NCI-H1417 (cell line): ENCODE data around the gene TRAPPC3L.
A peak's percentile ranks its signal among the peaks of the same experiment; 100 is the strongest.

Source experiments
- DNase-seq, 3 experiments: peaks; one replicate each; lab custom pipeline; 2025; lab: John Stamatoyannopoulos, UW

The TRAPPC3L gene

DNA sequence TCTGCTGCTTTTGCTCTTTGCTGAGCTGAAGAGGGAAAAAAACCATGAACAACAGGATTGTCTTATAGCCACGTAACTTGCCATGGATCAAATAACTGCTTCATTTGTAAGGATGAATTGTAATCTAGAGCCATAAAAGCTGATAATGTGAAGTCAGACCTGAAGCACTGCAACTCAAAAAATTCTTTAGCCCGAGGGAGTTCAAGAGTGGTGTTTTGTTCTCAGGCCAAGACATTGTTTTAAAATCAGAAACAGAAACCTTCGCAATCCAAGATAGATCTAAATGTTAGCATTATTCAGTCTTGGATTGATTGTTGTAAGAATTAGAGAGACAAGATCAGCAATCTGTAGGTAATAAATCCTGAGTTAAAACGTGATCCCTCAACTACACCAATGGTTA lies at the start of gene TRAPPC3L:
Gene TRAPPC3L, minus strand, starts transcription at position 34 of the 400 bp plus-strand sequence. CDS start 170 bp downstream, outside the sequence.
- DNase-seq, result no peak

DNA sequence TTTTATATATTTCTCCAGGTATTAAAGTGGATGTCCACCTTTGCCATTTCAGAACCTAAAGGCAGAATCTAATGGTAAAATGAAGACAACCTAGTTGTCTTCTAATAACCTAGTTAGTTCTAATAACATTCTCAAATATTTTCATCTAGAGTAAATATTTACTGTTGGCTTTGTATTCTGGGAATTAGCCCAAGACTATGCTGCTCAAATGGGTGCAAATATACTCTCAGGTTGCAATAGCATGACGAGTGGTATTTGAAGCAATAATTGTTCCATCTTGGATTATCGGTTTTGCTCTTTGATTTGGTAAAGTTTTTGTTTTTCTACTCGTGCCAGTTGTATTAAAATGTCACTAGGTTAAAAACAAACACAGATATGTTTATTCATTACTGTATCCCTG lies 49.8 kb upstream of the TRAPPC3L start:
- DNase-seq, result no peak

DNA sequence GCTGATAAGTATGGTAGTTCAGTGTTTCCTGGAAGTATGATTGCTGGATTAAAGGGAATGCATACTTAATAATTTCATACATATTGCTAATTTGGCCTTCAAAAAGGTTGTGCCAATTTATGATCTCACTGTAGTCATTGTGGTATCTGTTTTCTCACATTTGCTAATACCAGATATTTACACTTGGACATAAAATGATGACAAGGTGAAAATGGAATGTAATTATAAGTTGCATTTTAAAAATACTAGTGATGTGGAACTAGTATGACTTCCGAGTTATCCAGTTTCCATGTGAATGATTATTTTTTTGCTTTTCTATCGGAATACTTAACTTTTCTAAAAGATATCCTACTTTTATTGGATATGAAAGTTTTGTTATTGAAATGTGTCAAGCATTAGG lies 41.3 kb upstream of the TRAPPC3L start:
- no peak for DNase-seq

DNA sequence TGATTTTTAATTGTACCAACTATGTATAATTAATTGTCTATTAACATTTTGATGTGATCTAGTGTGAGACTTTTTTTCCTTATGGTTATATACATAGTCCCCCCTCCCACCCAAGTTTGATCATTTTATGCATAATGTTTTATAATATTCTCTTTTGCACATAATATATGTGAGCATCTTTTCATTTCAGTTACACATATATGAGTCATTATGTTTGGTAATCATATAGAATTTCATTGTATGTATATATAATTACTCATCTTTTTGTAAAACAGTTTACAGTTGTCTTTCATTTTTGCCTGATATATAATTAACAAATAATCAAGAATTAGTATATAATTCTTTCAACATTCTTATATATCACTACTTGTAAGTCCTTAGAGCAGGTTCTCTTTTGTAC lies 40.8 kb upstream of the TRAPPC3L start:
- no peak for DNase-seq

DNA sequence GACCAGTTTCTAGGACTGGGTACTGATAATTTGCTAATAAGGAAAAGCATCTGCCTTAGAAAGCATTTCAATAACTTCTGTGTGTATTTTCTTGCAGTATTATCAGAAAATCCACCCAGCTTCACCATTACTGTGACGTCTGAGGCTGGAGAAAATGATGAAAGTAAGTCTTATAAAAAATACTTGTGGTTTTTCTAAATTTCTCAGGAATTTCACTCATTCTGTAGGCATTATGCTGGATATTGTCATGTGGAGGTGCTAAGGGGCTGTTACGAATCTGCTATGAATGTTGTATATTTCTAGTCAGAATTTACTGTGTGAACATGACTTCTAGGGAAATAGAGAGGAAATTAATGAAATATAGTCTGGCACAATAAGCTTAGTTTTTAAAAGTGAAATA lies 34.7 kb upstream of the TRAPPC3L start:
- DNase-seq, result no peak

DNA sequence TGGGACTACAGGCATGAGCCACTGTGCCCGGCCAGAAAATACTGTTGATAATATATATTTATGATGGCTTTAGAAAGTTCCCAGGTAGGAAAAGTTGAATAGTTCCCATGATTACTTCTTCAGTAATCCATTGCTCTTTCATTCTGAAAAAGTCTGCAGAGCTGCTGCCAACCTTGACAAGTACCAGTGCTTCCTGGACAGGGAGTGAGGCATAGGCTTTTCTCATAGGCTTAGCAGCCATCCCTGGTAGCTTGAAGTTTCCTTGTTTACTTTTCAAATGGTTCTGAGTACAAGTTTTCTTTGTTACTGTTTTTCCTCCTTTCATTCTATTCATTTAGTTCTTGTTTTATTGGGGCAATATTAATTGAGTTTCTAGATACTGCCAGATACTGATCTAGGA lies 33.7 kb upstream of the TRAPPC3L start:
- no peak for DNase-seq

DNA sequence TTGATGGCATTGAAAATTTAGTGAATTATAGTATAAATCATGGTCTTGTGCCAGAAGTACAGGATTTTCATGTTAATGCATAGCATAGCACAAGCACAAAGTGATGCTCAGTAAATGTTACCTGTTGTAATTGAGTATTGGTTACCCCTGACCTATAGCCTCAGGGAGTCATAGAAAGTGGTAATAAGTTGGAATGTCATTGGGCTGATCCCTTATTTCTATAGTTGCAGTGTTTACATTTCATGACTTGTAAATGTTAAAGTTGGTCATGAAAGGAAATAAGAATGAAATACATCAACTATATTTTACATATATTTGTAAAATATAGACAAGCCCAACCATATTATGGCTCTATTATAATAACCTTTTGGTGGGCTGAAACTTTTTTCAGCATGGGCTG lies 32.9 kb upstream of the TRAPPC3L start:
- no peak for DNase-seq

DNA sequence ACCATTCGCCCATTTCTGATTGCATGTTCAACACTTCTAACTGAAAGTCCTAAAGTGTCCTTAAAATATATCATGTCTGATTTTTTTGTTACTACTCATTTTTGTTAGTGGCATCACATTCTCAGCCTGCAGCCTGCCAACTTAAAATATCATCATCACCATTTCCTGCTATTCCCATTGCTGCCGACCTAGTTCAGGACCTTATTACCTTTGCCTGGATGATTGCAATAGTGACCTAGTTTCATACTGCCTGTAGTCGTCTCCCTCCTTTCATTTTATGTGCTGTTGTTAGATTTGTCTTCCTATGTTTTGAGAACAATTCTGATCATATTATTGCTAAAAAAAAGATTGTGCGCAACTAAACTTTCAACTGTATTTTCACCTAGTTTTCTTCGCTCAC lies 32.0 kb upstream of the TRAPPC3L start:
- DNase-seq, result no peak

DNA sequence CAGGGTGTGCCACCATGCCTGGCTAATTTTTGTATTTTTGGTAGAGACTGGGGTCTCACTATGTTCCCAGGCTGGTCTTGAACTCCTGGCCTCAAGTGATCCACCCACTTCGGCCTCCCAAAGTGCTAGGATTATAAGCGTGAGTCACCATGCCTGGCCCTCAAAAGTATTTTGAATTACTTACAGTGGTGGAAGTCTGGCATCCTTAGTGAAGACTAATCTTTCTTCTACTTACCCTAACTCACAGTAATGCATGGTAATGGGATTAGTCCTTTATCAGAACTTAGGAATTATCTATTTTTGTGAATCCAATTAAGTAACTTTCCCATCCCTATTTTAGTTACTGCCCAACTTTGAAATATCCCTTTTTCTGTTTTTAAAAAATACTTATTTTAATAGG lies 29.7 kb upstream of the TRAPPC3L start:
- no peak for DNase-seq

DNA sequence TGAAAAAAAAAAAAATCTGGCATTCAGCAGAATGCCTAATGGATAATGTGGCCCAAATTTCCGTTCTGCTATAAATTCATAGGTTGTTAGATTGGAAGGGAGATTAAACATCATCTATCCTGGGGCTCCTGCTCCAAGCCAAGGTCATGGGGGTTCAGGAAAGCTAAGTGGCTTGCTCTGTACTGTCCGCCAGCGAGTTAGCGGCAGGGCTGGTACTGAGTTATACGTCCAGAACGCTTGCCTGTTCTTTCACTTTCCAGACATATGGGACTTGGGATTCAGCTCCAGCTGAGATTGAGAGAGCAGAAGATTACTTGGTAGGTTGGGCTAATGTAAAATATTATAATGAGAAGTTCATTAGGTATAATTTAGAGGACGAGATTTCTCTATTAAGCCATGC lies 26.7 kb upstream of the TRAPPC3L start:
- peak in 2 of 3 experiments; percentile 13 to 47 for DNase-seq

DNA sequence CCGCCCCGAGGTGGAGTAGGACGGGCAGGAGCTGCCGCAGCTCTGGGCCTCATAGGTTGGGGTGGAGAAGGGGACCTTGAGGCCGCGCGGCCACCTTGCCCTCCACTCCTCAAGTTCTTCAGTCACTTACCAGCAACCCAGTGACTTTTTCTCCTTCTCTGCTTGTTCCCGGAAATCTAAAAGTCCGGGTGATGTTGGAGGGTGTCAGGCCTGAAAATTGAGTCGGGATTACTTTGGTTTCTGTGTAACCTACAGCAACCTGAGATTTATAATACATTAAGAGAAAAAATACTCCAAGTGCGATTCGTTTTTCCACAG lies 26.2 kb upstream of the TRAPPC3L start:
- DNase-seq, result no peak

DNA sequence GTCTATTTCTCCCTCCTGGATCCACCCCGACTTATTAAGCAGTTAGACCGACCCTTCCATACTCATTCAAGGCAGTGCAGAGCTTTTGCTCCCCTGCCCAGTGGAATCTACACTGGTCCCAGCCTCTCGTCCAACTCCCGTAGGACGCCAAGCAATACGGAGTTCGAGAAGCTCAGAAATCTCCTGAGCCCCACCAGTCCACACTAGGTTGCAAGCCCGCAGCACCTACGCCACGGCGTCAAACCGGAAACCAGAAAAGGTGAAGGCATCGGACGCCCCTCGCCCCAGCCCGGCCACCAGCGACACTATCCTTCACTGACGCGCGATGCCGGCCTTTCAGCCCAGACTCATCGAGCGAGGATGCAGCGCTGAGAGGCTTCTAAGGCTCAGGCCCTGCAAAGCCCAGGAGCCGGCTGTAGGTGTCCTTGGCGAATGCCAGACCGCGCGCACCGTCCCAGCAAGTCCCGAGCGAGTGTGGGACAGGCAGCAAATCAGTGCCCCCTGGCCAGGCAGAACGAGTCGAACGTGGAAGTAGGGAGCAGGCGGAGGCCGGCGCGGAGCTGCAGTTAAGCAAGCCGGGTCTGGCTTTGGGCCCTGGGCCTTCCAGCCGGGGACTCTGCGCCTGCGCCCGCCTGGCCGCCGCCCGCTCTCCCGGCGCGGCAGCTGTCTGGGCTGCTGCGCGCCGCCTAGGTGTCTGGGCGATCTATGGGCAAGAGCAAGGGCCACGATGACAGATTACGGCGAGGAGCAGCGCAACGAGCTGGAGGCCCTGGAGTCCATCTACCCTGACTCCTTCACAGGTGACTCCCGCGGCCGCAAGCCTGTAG lies 25.6 kb upstream of the TRAPPC3L start, which contains the start of gene RWDD1:
Gene RWDD1, plus strand, starts transcription at position 649 of the 827 bp plus-strand sequence. Its CDS starts 79 bp downstream, at position 728.
- DNase-seq, result peak; percentile 95 to 99 (median 96)

DNA sequence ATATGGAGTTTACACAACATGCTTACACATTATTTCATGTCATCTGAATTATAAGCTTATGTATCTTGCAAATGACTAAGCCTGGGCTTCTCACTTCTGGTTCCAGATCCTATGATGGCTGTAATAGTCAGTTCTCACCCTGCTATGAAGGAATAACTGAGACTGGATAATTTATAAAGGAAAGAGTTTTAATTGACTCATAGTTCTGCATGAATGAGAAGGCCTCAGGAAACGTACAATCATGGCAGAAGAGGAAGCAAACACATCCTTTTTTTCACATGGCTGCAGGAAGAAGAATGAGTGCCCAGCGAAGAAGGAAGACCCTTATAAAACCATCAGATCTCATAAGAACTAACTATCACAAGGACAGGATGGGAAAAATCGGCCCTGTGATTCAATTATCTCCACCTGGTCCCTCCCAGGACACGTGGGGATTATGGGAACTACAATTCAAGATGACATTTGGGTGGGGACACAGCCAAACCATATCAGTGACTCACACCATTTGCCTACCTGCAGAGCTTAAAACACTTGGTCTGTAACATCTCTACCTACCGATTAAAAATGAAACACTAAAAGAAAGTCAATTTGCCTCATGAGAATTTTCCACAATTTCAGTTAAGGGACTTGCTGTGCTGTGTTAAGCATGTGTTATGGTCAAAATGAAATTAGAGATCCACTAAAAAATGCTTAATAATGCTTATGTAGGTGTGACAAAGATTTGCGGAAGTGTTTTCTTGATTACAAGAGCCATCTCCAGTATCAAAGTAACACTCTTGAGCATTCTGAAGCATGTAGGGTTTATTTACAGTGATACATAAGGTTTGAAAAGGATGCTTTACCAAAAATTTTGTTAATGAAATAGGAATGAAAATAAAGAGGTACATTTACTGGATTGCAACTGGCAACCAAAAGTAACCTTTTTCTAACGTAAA lies 23.6 kb upstream of the TRAPPC3L start:
- no peak for DNase-seq

DNA sequence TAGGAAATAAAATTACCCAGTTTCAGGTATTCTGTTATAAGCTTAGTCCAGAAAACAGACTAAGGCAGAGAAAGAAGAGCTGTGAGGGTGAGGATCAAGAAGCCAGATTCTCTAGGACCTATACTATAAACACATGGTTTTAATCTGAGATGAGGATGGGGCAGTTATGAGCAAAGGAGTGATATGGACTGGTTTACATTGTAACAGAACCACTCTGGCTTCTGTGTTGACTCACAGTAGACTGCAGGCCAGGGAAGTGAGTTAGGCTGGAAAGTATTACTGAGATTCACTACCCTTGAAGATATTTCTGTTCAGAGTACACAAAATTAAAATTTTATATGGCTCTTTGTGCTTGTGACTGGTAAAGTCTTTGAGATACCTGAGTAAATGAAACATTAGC lies 22.6 kb upstream of the TRAPPC3L start:
- DNase-seq, result no peak

DNA sequence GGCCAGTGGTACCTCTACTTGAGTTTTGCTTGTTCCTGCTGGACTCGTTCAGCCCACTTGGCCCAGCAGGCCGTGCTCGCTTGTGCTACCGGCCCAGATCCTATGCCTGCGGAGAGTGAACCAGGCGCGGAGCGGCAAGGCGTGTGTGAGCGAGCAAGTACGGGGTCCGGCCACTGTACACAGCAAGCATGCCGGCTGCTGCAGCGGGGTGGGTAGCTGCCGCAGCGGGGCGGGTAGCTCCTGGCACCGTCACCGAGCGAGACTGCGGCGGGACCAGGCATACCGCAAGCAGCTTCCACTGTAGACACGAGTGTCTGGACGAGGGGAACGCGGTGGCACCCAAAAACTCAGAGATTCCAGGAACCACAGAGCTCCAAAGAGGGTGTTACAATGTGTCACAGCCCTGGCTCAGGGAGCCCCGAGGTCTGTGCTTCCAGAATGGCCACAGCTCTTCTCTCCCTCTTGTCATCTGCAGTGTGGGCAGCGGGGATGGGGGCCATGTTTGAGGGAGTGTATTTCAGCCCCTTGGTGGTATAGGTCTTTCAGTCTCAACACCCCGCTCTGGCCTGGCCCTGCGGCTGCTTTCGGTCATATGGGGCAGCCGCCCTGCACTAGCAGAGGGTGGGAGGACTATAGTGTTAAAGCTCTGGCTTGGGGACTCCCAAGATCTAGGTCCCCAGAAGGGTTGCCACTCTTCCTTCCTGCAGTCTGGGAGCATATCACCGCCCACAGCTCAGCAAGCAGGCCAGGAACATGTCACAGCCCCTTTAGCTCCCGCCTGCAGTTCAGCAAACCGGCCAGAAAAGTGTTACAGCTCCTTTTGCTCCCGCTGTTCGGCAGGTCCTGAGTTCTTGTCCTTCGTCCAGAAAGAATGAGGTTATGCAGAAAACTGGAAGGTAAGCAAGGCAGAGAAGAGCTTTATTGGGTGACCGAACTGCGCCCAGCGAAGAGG lies 19.7 kb upstream of the TRAPPC3L start:
- no peak for DNase-seq

DNA sequence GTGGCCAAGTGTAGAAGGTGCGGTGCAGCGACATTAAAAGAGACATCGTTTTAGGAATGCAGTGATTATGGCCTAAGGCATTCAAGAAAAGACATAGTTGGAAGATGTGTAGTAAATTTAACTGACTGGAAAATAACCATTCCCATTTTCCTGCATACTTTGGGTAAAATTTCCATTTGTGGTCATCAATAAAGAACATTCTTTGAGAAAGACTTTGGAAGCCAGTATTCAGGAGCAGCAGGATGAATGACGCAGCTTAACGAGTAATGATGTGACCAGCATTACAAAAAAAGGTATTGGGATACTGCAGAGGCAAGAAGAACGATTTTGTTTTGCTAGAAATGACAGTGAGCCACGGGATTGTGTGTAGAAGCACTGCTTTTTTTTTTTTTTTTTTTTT lies 18.8 kb upstream of the TRAPPC3L start:
- no peak for DNase-seq

DNA sequence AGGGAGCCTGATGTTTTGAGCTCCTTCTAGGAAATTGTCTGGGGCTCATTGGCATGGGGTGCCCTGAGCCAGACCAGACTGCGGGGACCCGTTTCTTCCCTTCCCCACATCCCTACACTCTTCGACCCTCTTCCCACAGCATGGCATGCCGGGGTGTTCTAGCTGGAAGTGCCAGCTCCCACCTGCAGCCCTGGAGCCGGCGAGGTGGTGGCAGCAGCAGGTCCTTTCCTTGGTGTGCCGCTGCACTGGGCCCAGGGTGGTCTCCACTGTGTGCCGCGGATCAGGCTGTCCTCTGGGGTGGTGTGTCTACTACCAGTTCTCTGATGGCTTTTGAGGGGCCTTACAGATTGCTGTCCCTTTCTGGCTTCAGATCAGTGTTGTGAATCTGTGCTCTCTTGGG lies 18.3 kb upstream of the TRAPPC3L start:
- DNase-seq, result no peak

DNA sequence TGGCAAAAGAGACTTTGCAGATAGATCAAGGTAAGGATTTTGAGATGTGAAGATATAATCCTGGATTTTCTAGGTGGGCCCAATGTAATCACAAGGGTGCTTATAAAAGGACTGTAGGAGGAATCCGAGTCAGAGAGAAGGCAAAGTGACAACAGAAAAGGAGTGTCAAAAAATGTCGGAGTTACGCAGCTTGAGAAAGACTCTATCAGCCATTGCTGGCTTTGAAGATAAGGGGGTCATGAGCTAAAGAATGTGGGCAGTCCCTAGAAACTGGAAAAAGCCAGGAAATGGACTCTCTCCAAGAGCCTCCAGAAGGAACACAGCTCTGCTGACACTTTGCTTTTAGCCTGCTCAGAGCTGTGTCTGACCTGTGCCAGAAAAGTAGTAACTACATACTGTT lies 17.1 kb upstream of the TRAPPC3L start:
- no peak for DNase-seq

DNA sequence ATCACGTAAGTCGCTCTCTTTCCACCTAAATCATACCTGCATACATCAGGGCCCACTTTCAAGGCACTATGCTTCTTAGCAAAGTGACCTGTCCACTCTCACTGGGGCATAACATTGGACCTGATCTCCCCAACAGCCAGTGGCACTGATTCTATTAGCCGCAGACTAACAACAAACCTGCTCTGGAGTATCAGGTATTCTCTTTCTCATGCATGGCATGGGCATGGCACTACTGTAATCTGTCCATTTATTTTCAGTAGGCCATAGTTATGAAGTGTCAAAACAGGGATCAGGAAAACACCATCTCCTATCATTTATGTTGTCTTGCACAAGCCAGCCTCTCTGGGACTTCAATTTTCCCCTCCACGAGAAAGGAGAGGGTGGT lies 16.5 kb upstream of the TRAPPC3L start:
- no peak for DNase-seq

DNA sequence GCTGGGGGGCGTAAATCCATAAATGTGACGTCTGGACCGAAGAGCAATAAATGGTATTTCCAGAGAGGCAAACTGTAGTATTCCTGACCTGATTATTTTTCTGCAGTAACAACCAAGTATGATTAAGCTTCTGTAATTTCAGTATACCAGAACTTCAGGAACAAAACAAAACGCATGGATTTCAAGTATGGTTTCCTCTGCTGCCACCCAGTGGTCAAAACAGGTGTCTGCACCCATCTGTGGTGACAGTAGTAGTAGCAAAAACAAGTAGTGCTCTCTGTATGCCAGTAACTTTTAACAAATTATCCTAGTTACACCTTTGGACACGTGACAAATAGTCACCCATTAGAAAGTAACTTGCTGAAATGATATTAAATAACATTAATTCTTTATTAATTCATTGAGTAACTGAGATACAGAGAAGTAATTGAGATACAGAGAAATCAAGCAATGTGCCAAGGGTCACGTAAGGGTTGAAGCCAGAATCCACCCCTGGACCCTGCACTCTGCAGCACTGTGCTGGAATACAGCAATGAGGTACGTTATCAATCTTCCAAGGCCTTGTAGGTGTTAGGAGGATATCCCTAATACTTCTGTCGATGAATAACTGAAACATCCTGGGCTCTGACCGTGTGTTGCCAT lies 16.0 kb upstream of the TRAPPC3L start:
- DNase-seq, result peak; percentile 40 to 77 (median 63)

DNA sequence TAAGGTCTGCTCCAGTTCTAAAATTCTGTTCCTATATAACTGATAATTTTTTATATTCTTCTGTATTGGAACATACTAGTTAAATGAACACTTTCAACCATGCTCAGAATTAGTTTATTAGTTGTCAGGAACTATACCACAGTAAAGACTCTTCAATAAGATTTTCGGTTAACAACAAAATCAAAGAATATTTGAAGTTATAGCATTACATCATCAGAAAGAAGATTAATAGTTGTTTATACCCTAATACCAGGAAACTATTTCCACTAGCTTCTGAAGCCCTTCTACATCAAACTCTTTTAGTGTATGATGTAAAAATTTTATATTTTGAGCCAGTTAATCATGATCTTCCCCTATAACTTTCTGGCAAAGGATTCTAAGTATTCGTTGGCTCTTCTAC lies 14.6 kb upstream of the TRAPPC3L start:
- no peak for DNase-seq
